Endothelial cell of umbilical vein (primary cell): ENCODE data around the gene VRK2. TPM values are rescaled to one million over a fixed set of nuclear protein-coding genes. Genes with fewer than 3 reads are reported as not detected.

Experiments used
- BruUV-seq: library from RNA; stranded (reverse); fragments of 400-500 nt; replicated peaks from 2 replicates; lab custom pipeline; 2021; lab: Mats Ljungman, UMichigan
- CTCF ChIA-PET: fragments of 300-600, 350-600 bp; sonication (Branson Sonifier 250); formaldehyde crosslinking; loops from one replicate; lab custom pipeline; 2021; ENCODE audit warnings: antibody characterized with exemption, inconsistent platforms; lab: Charles Lee
- POLR2A ChIA-PET: fragments of 300-600, 350-600 bp; sonication (Branson Sonifier 250); formaldehyde crosslinking; loops from one replicate; lab custom pipeline; 2021; ENCODE audit warnings: antibody characterized with exemption, inconsistent platforms; lab: Charles Lee
- DNase-seq: peaks from one replicate; pipeline ENCODE4 v3.0.0-alpha.2; 2011; ENCODE audit warnings: low read depth, low spot score
- FAIRE-seq: peaks from 2 replicates; lab custom pipeline; 2011; peaks lifted over from hg19 to GRCh38; lab: Jason Lieb, UNC
- H2AFZ ChIP-seq: 2 replicates; pipeline ENCODE4 v1.6.0; 2012; ENCODE audit warnings: low read depth, low read length, control low read depth, inconsistent platforms
- H3K27ac ChIP-seq: 2 replicates; pipeline ENCODE4 v1.5.1; 2011; ENCODE audit warnings: low read depth, mild to moderate bottlenecking, control low read depth, low read length, moderate library complexity; ENCODE audit not compliant: insufficient read depth
- H3K27me3 ChIP-seq, 2 experiments: 2 replicates each; pipeline versions ENCODE4 v1.6.0 to v1.6.1; 2011; ENCODE audit warnings: low read length in 2 of 2, mixed read lengths in 1 of 2; ENCODE audit not compliant: control insufficient read depth in 2 of 2, insufficient read depth in 2 of 2
- H3K36me3 ChIP-seq, 2 experiments: 2 replicates in 1 of 2; 3 replicates in 1 of 2; pipeline ENCODE4 v1.5.1; 2011; ENCODE audit warnings: low read length in 2 of 2, mild to moderate bottlenecking in 1 of 2, moderate library complexity in 1 of 2; ENCODE audit not compliant: control insufficient read depth in 2 of 2, insufficient read depth in 2 of 2; ENCODE audit errors: extremely low read depth in 1 of 2
- H3K4me1 ChIP-seq: 3 replicates; pipeline ENCODE4 v1.5.1; 2011; ENCODE audit warnings: mild to moderate bottlenecking, low read length; ENCODE audit not compliant: control insufficient read depth, insufficient read depth; ENCODE audit errors: extremely low read depth
- H3K4me2 ChIP-seq: 2 replicates; pipeline ENCODE4 v1.6.1; 2011; ENCODE audit warnings: low read length, control low read depth, mixed read lengths; ENCODE audit not compliant: insufficient read depth
- H3K4me3 ChIP-seq, 3 experiments: fragments of 200-600 bp in 1 of 3; sonication (generic), shearing (Covaris generic) in 1 of 3; replicated peaks in 1 of 3; 2 replicates each; pipeline ENCODE4 v1.5.1; 2011 to 2016; ENCODE audit warnings: control low read depth in 3 of 3, low read length in 3 of 3, mild to moderate bottlenecking in 2 of 3, inconsistent platforms in 1 of 3, low read depth in 1 of 3, moderate library complexity in 1 of 3; ENCODE audit not compliant: insufficient read depth in 1 of 3
- H3K79me2 ChIP-seq: 2 replicates; pipeline ENCODE4 v1.6.0; 2012; ENCODE audit warnings: low read length, inconsistent platforms; ENCODE audit not compliant: control insufficient read depth, insufficient read depth
- H3K9ac ChIP-seq: replicated peaks from 2 replicates; pipeline ENCODE3; 2011; ENCODE audit warnings: low read length, control low read depth; ENCODE audit not compliant: insufficient read depth; ENCODE audit errors: extremely low read depth
- H3K9me1 ChIP-seq: replicated peaks from 3 replicates; pipeline ENCODE4 v1.6.0; 2011; ENCODE audit warnings: mild to moderate bottlenecking, low read length; ENCODE audit not compliant: control insufficient read depth, insufficient read depth; ENCODE audit errors: extremely low read depth
- H3K9me3 ChIP-seq: replicated peaks from 2 replicates; pipeline ENCODE4 v1.5.1; 2012; ENCODE audit warnings: low read length, inconsistent platforms; ENCODE audit not compliant: control insufficient read depth, insufficient read depth
- H4K20me1 ChIP-seq: replicated peaks from 2 replicates; pipeline ENCODE3; 2011; ENCODE audit warnings: mild to moderate bottlenecking, low read length; ENCODE audit not compliant: control insufficient read depth, insufficient read depth; ENCODE audit errors: extremely low read depth
- EZH2 ChIP-seq: IDR thresholded peaks from 2 replicates; pipeline ENCODE4 v1.6.1; 2012; ENCODE audit warnings: borderline replicate concordance, low read depth, mild to moderate bottlenecking, moderate library complexity, low read length, inconsistent platforms; ENCODE audit not compliant: severe bottlenecking
- FOS ChIP-seq: IDR thresholded peaks from 2 replicates; pipeline ENCODE4 v1.6.1; 2011; ENCODE audit warnings: mild to moderate bottlenecking, low read length, moderate library complexity, borderline replicate concordance; ENCODE audit not compliant: insufficient read depth
- GATA2 ChIP-seq: IDR thresholded peaks from 2 replicates; pipeline ENCODE4 v1.7.0; 2011; ENCODE audit warnings: low read depth, mild to moderate bottlenecking, moderate library complexity, mixed read lengths, low read length; ENCODE audit not compliant: insufficient read length, insufficient read depth
- JUN ChIP-seq: IDR thresholded peaks from 2 replicates; pipeline ENCODE4 v1.6.1; 2011; ENCODE audit warnings: borderline replicate concordance, low read depth; ENCODE audit not compliant: insufficient read length, insufficient read depth
- MYC ChIP-seq: IDR thresholded peaks from one replicate; pipeline ENCODE4 v1.6.1; 2011; ENCODE audit warnings: mild to moderate bottlenecking, low read depth, low read length
- POLR2A ChIP-seq: IDR thresholded peaks from 2 replicates; pipeline ENCODE4 v1.6.1; 2012; ENCODE audit warnings: low read depth, mild to moderate bottlenecking, control low read depth, low read length
- dilution Hi-C: fragments of 300-500 bp; cut with MboI; formaldehyde crosslinking; loops from one replicate; pipeline ENCODE4 v1.15.0; 2019; ENCODE audit warnings: low sequenced_read_pairs; ENCODE audit not compliant: extremely low pct_ligation_motif_present
- intact Hi-C: fragments of 100-400 bp; cut with micrococcal nuclease; formaldehyde crosslinking; loops from one replicate; pipeline ENCODE4 v1.10.0; 2022
- polyA plus RNA-seq, 4 experiments: library from polyadenylated mRNA; depleted of rRNA in 3 of 4; stranded (reverse) in 3 of 4; unstranded in 1 of 4; fragments of >200 nt; gene quantifications; 2 replicates each; pipeline versions ENCODE4 v1.2.1 to v1.2.3, GENCODE V29; 2011 to 2012; ENCODE audit warnings: missing spikeins in 1 of 4
- total RNA-seq: library from RNA; stranded (reverse); gene quantifications from 2 replicates; pipeline ENCODE4 v1.2.3, GENCODE V29; 2021
- TF ChIP-seq, protein P1 (sequence below): IDR thresholded peaks from 2 replicates; pipeline ENCODE4 v1.6.1; 2011; ENCODE audit not compliant: insufficient read depth, insufficient read length
- TF ChIP-seq, protein P2 (sequence below), 2 donors: IDR thresholded peaks; 1 replicate in 1 of 2; 2 replicates in 1 of 2; pipeline ENCODE4 v1.5.1; 2011; ENCODE audit warnings: low read length in 2 of 2, mild to moderate bottlenecking in 2 of 2, moderate library complexity in 2 of 2, control low read depth in 1 of 2, inconsistent platforms in 1 of 2, low read depth in 1 of 2; ENCODE audit not compliant: insufficient read depth in 1 of 2; ENCODE audit errors: extremely low read depth in 1 of 2

Gene VRK2
- total and polyA plus RNA-seq, 2 donors (not counting 3 experiments of a cell fraction or from before 2014, with no cell fraction given) = 11.2 to 35.2 TPM

DNA sequence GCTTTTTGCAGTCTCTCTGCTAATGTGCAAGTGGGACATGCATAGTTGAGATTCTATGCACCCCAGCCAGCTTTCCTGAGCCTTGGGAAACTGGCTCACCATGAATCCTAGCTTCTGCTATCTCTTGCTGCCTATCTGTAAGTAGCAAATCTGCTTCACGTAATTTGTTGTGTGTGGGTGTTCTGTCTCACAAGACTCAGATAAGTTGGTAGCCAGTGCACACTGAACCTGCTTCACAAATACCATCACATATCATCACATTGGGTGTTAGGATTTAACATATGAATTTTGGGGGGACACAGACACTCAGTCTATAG, 13.9 kb upstream of the VRK2 start:
- H3K4me3 ChIP-seq = no peak overlapping the region
- no peaks in the 10 kb centered on the region for H3K9me3 ChIP-seq
- no peak overlapping the region for H3K27ac ChIP-seq
- ChIA-PET CTCF (interaction anchor here (1.0 to 1.4 kb wide), 2 partner anchors 12 to 18 kb away, joined by 4 read pairs; no protein-coding TSS in a partner anchor), POLR2A (no interaction called here)
- H2AFZ ChIP-seq = no peak overlapping the region
- H3K4me1 ChIP-seq = no peaks in the 10 kb centered on the region
- DNase-seq (no peak), FAIRE-seq (no peak)
- no peaks in the 10 kb centered on the region for H3K79me2 ChIP-seq
- dilution Hi-C loops (no loop called here), intact Hi-C loops (no loop called here)
- BruUV-seq = no TSS peak
- TF ChIP-seq MYC = no peak
- TF ChIP-seq, protein P1, sequence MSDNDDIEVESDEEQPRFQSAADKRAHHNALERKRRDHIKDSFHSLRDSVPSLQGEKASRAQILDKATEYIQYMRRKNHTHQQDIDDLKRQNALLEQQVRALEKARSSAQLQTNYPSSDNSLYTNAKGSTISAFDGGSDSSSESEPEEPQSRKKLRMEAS = no peak
- TF ChIP-seq FOS = no peak
- TF ChIP-seq POLR2A = no peak
- TF ChIP-seq, protein P2, sequence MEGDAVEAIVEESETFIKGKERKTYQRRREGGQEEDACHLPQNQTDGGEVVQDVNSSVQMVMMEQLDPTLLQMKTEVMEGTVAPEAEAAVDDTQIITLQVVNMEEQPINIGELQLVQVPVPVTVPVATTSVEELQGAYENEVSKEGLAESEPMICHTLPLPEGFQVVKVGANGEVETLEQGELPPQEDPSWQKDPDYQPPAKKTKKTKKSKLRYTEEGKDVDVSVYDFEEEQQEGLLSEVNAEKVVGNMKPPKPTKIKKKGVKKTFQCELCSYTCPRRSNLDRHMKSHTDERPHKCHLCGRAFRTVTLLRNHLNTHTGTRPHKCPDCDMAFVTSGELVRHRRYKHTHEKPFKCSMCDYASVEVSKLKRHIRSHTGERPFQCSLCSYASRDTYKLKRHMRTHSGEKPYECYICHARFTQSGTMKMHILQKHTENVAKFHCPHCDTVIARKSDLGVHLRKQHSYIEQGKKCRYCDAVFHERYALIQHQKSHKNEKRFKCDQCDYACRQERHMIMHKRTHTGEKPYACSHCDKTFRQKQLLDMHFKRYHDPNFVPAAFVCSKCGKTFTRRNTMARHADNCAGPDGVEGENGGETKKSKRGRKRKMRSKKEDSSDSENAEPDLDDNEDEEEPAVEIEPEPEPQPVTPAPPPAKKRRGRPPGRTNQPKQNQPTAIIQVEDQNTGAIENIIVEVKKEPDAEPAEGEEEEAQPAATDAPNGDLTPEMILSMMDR (IDR thresholded peaks at IDR 0.05; ENCODE audit: extremely low read depth in 1 of 2, insufficient read depth in 1 of 2, low read depth in 1 of 2, low read length in 2 of 2) = no peak
- no peak for TF ChIP-seq JUN
- no peak for TF ChIP-seq EZH2
- no peak for TF ChIP-seq GATA2
- no peaks in the 10 kb centered on the region for H3K36me3 ChIP-seq
- H3K27me3 ChIP-seq = no peaks in the 10 kb centered on the region
- H3K9ac ChIP-seq = no peak overlapping the region
- H3K4me2 ChIP-seq = no peak overlapping the region
- H4K20me1 ChIP-seq = no peaks in the 10 kb centered on the region
- H3K9me1 ChIP-seq = no peaks in the 10 kb centered on the region
